22Rv1 (cell line): Measurements from ENCODE around the gene ZNF367.
"Not testable (repeated sequence)": the region's sequence is repeated elsewhere in the genome, so short reads cannot be mapped to it uniquely, and the experiment has no call there.

Experiments
- ZFX ChIP-seq: fragments of 450-650 bp; IDR thresholded peaks from 2 replicates; pipeline ENCODE4 v1.6.1; 2017; ENCODE audit warnings: antibody characterized with exemption, borderline replicate concordance
- TF ChIP-seq, protein P1 (sequence below): fragments of 450-650 bp; IDR thresholded peaks from 2 replicates; pipeline ENCODE4 v1.5.1; 2017; ENCODE audit warnings: mild to moderate bottlenecking

DNA sequence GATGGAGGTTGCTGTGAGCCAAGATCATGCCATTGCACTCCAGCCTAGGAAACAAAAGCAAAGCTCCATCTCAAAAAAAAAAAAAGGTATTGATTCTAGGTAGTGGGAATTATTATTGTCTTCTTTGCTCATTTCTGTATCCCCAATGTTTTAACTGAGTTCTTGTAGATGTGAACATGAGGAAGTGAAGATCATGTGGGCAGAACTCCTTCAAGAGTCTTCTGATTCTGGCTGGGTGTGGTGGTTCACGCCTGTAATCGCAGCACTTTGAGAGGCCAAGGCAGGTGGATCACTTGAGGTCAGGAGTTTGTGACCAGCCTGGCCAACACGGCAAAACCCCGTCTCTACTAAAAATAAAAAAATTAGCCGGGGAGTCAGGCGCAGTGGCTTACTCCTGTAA lies 42.7 kb downstream of the ZNF367 start:
- TF ChIP-seq, protein P1, sequence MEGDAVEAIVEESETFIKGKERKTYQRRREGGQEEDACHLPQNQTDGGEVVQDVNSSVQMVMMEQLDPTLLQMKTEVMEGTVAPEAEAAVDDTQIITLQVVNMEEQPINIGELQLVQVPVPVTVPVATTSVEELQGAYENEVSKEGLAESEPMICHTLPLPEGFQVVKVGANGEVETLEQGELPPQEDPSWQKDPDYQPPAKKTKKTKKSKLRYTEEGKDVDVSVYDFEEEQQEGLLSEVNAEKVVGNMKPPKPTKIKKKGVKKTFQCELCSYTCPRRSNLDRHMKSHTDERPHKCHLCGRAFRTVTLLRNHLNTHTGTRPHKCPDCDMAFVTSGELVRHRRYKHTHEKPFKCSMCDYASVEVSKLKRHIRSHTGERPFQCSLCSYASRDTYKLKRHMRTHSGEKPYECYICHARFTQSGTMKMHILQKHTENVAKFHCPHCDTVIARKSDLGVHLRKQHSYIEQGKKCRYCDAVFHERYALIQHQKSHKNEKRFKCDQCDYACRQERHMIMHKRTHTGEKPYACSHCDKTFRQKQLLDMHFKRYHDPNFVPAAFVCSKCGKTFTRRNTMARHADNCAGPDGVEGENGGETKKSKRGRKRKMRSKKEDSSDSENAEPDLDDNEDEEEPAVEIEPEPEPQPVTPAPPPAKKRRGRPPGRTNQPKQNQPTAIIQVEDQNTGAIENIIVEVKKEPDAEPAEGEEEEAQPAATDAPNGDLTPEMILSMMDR, result not testable (repeated sequence)
- not testable (repeated sequence) for TF ChIP-seq ZFX
